Activated T-helper 2 cell treated with anti-CD3 and anti-CD28 coated beads, Interferon-gamma antibody, Interleukin-2, Interleukin-4, amounts not matched to agents 10 μg/mL and 5 μg/mL and 100 μg/mL, durations not matched to agents 14 hours and 24 hours and 36 hours (primary cell): Measurements from ENCODE around the gene PCLO. TPM values are rescaled to one million over a fixed set of nuclear protein-coding genes. Genes with fewer than 3 reads are reported as not detected.
"Not testable (repeated sequence)": the region's sequence is repeated elsewhere in the genome, so short reads cannot be mapped to it uniquely, and the experiment has no call there.

Experiments used
- DNase-seq: peaks from one replicate; pipeline ENCODE4 v3.0.0; 2021; ENCODE audit warnings: low spot score
- H3K27ac Mint-ChIP-seq: one replicate; pipeline ENCODE4 v1.8.0; 2021; ENCODE audit warnings: mixed read lengths
- H3K27me3 Mint-ChIP-seq: one replicate; pipeline ENCODE4 v1.8.0; 2021; ENCODE audit warnings: low read depth, mixed read lengths
- H3K36me3 Mint-ChIP-seq: one replicate; pipeline ENCODE4 v1.8.0; 2021; ENCODE audit warnings: low read depth, mixed read lengths
- H3K4me1 Mint-ChIP-seq: one replicate; pipeline ENCODE4 v1.8.0; 2021; ENCODE audit warnings: low read depth, mixed read lengths
- H3K4me3 Mint-ChIP-seq: one replicate; pipeline ENCODE4 v1.8.0; 2021; ENCODE audit warnings: low read depth, mild to moderate bottlenecking, moderate library complexity, mixed read lengths
- H3K9me3 Mint-ChIP-seq: one replicate; pipeline ENCODE4 v1.8.0; 2021; ENCODE audit warnings: mixed read lengths
- intact Hi-C: fragments of 100-400 bp; cut with micrococcal nuclease; formaldehyde crosslinking; loops from one replicate; pipeline ENCODE4 v1.15.1; 2023
- total RNA-seq: library from RNA; stranded (reverse); gene quantifications from 2 replicates; pipeline ENCODE4 v1.2.3, GENCODE V29; 2022

The PCLO gene
- total RNA-seq, 1 donor from 2014 or later, result not detected

DNA sequence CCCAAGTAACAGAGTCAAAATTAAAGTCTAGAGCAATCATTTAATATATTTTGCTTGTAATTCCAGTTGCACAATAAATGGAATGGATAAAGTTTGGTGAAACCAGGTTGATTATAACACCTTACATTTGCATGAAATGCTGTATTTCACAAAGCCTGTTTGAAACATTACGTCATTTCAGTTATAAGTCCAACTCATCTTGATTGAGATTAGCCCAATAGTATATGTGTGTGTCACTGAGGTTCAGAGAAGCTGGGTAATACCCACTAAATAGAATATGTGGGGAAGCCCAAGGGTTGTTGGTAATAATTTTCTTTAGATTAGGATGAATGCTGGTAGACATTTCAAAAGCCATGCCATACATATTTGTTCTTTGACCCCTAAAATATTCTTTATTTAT lies 456.3 kb downstream of the PCLO start:
- H3K27me3 Mint-ChIP-seq, H3K36me3 Mint-ChIP-seq, H3K4me1 Mint-ChIP-seq, H3K4me3 Mint-ChIP-seq, intact Hi-C loops, H3K9me3 Mint-ChIP-seq, H3K27ac Mint-ChIP-seq, DNase-seq: not testable (repeated sequence)

DNA sequence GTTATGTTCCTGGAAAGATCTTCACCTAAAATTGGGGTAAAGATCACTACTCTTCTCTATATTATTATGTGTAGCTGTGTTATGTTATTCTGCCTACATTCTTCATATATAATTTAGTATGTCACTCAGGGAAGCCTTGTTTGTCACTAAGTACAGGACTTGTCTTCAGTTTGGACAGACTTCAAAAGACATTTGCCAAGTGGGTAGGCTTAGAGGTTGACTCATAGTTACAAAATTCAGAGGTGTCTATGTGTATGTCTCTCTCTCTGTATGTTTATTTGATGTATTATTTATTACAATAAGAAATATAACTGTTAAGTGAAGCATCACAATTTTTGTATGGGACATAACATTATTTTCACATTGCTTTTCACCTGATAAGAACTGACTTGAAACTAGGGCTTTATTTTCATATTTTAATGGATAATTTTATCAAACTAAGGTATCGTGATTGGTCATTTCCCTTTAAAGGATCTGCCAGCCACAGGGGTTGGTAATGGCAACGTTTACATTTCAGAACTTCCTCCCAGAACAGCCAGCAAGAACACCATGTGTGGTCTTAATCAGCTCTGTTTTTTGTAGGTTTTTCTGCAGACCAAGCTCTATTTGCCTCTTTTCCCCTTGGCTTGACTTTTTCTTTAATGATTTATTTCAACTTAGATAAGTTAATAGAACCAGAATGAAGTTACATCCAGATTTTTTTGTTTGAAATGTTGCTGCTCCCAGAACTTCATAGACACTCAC lies 457.0 kb downstream of the PCLO start:
- H3K4me1 Mint-ChIP-seq, result no peaks in the 10 kb centered on the region
- no peak for DNase-seq
- H3K27me3 Mint-ChIP-seq, result no peaks in the 10 kb centered on the region
- no peaks in the 10 kb centered on the region for H3K36me3 Mint-ChIP-seq
- H3K4me3 Mint-ChIP-seq, result no peak overlapping the region
- no peak overlapping the region for H3K27ac Mint-ChIP-seq
- intact Hi-C loops, result no loop called here
- no peaks in the 10 kb centered on the region for H3K9me3 Mint-ChIP-seq

DNA sequence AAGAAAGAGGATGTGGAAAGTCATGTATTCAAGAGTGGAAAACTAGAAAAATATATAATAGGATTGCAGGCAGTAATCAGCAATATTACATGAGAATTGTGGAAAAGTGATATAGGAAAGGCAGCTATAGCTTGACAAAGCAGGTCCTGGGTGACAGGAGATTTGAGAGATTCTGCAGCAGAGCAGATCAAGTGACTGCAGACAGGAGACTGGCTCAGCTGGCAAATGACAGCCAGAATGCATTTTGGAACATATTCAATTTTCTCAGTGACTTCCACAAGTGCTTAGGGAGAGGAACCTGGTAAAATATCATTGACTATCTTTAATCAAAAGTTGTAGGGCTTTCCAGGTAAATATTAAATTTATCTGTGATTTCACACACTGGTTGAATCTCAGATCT lies 458.6 kb downstream of the PCLO start:
- Mint-ChIP-seq H3K27me3 (no peaks in the 10 kb centered on the region), H3K27ac (no peak overlapping the region), H3K4me3 (no peak overlapping the region), H3K9me3 (no peaks in the 10 kb centered on the region), H3K4me1 (no peaks in the 10 kb centered on the region), H3K36me3 (no peaks in the 10 kb centered on the region)
- no peak for DNase-seq
- intact Hi-C loops, result no loop called here
